HepG2 (cell line): Measurements from ENCODE around the gene DHX58. TPM values are rescaled to one million over a fixed set of nuclear protein-coding genes. Genes with fewer than 3 reads are reported as not detected.

Experiments
- AGO1 ChIP-seq: fragments of 200-400 bp; formaldehyde crosslinking; IDR thresholded peaks from 2 replicates; pipeline ENCODE4 v1.6.1; 2017; ENCODE audit warnings: mild to moderate bottlenecking, low read depth, low read length, moderate library complexity; ENCODE audit not compliant: poor library complexity, severe bottlenecking
- ARID2 ChIP-seq: sonication (generic); formaldehyde crosslinking; IDR thresholded peaks from 2 replicates; pipeline ENCODE4 v1.8.1; 2022; ENCODE audit warnings: mild to moderate bottlenecking, missing genetic modification reagents, borderline replicate concordance
- ATF1 ChIP-seq: IDR thresholded peaks from 2 replicates; pipeline ENCODE4 v1.6.1; 2016; ENCODE audit warnings: mild to moderate bottlenecking, control low read depth
- ESRRA ChIP-seq: sonication (generic); formaldehyde crosslinking; IDR thresholded peaks from 2 replicates; pipeline ENCODE4 v1.5.1; 2020; ENCODE audit warnings: mild to moderate bottlenecking, low read depth, missing genetic modification reagents
- MIXL1 ChIP-seq: IDR thresholded peaks from 2 replicates; pipeline ENCODE4 v1.6.1; 2016
- NFIB ChIP-seq: sonication (generic); formaldehyde crosslinking; IDR thresholded peaks from 2 replicates; pipeline ENCODE4 v1.9.0; 2021; ENCODE audit warnings: missing genetic modification reagents, mild to moderate bottlenecking, borderline replicate concordance
- SOX5 ChIP-seq: IDR thresholded peaks from 2 replicates; pipeline ENCODE4 v1.6.1; 2016; ENCODE audit warnings: borderline replicate concordance
- U2AF1 ChIP-seq: fragments of 200-400 bp; formaldehyde crosslinking; optimal IDR thresholded peaks from 2 replicates; pipeline ENCODE3; 2017; ENCODE audit warnings: mild to moderate bottlenecking, low read depth, low read length
- ZFP41 ChIP-seq: sonication (generic); formaldehyde crosslinking; IDR thresholded peaks from 2 replicates; pipeline ENCODE4 v1.4.0; 2020; ENCODE audit warnings: mild to moderate bottlenecking, missing genetic modification reagents, borderline replicate concordance
- ZNF143 ChIP-seq: sonication (generic); formaldehyde crosslinking; IDR thresholded peaks from 2 replicates; pipeline ENCODE4 v1.4.0; 2020; ENCODE audit warnings: missing genetic modification reagents
- ZNF296 ChIP-seq: sonication (generic); formaldehyde crosslinking; conservative IDR thresholded peaks from 2 replicates; pipeline ENCODE4 v1.5.0; 2020; ENCODE audit warnings: mild to moderate bottlenecking, missing genetic modification reagents
- ZNF382 ChIP-seq: sonication (generic); formaldehyde crosslinking; IDR thresholded peaks from 2 replicates; pipeline ENCODE4 v1.5.0; 2020; ENCODE audit warnings: missing genetic modification reagents, mild to moderate bottlenecking, borderline replicate concordance
- ZNF431 ChIP-seq: sonication (generic); formaldehyde crosslinking; IDR thresholded peaks from 2 replicates; pipeline ENCODE4 v1.9.0; 2022; ENCODE audit warnings: missing genetic modification reagents, low read depth, mild to moderate bottlenecking, borderline replicate concordance
- ZNF563 ChIP-seq: sonication (generic); formaldehyde crosslinking; IDR thresholded peaks from 2 replicates; pipeline ENCODE4 v1.8.0; 2022; ENCODE audit warnings: mild to moderate bottlenecking, moderate library complexity, missing genetic modification reagents
- ZNF773 ChIP-seq: sonication (generic); formaldehyde crosslinking; IDR thresholded peaks from 2 replicates; pipeline ENCODE4 v1.4.0; 2020; ENCODE audit warnings: missing genetic modification reagents, borderline replicate concordance
- ZSCAN25 ChIP-seq: sonication (generic); formaldehyde crosslinking; IDR thresholded peaks from 2 replicates; pipeline ENCODE4 v1.8.0; 2022; ENCODE audit warnings: mild to moderate bottlenecking, missing genetic modification reagents
- polyA plus RNA-seq, 8 experiments: library from polyadenylated mRNA; depleted of rRNA in 3 of 8; stranded (reverse) in 7 of 8; unstranded in 1 of 8; fragments of >200 nt; fragmentation: Illumina TruSeq in 4 of 8; extraction: Trizol in 4 of 8; gene quantifications; 2 replicates each; pipeline versions ENCODE4 v1.2.1 to v1.2.3, GENCODE V29; 2011 to 2016; ENCODE audit warnings: low read depth in 4 of 8, missing spikeins in 1 of 8, mixed read lengths in 1 of 8; ENCODE audit not compliant: insufficient read depth in 1 of 8
- total RNA-seq, 5 experiments: library from RNA; depleted of rRNA; stranded (reverse); fragments of >200 nt; fragmentation: Illumina TruSeq; extraction: Trizol; gene quantifications; 2 replicates each; pipeline ENCODE4 v1.2.3, GENCODE V29; 2016; ENCODE audit warnings: low read depth in 1 of 5
- TF ChIP-seq, protein P1 (sequence below): sonication (generic); formaldehyde crosslinking; IDR thresholded peaks from 2 replicates; pipeline ENCODE4 v1.5.0; 2020; ENCODE audit warnings: mild to moderate bottlenecking, low read depth, missing genetic modification reagents, borderline replicate concordance
- TF ChIP-seq, protein P2 (sequence below): sonication (generic); formaldehyde crosslinking; IDR thresholded peaks from 2 replicates; pipeline ENCODE4 v1.4.0; 2020; ENCODE audit warnings: mild to moderate bottlenecking, missing genetic modification reagents, borderline replicate concordance
- TF ChIP-seq, protein P3 (sequence below): sonication (generic); formaldehyde crosslinking; IDR thresholded peaks from 2 replicates; pipeline ENCODE4 v1.8.0; 2022; ENCODE audit warnings: mild to moderate bottlenecking, missing genetic modification reagents, borderline replicate concordance
- TF ChIP-seq, protein P4 (sequence below): sonication (generic); formaldehyde crosslinking; IDR thresholded peaks from 2 replicates; pipeline ENCODE4 v1.4.0; 2020; ENCODE audit warnings: missing genetic modification reagents, borderline replicate concordance
- TF ChIP-seq, protein P5 (sequence below): sonication (generic); formaldehyde crosslinking; IDR thresholded peaks from 2 replicates; pipeline ENCODE4 v1.5.1; 2020; ENCODE audit warnings: mild to moderate bottlenecking, moderate library complexity, missing genetic modification reagents

Gene DHX58
- total and polyA plus RNA-seq, 2 of the 13 experiments (the other 11 are each of a cell fraction or from before 2014, with no cell fraction given): 6.7 to 7.8 TPM

DNA sequence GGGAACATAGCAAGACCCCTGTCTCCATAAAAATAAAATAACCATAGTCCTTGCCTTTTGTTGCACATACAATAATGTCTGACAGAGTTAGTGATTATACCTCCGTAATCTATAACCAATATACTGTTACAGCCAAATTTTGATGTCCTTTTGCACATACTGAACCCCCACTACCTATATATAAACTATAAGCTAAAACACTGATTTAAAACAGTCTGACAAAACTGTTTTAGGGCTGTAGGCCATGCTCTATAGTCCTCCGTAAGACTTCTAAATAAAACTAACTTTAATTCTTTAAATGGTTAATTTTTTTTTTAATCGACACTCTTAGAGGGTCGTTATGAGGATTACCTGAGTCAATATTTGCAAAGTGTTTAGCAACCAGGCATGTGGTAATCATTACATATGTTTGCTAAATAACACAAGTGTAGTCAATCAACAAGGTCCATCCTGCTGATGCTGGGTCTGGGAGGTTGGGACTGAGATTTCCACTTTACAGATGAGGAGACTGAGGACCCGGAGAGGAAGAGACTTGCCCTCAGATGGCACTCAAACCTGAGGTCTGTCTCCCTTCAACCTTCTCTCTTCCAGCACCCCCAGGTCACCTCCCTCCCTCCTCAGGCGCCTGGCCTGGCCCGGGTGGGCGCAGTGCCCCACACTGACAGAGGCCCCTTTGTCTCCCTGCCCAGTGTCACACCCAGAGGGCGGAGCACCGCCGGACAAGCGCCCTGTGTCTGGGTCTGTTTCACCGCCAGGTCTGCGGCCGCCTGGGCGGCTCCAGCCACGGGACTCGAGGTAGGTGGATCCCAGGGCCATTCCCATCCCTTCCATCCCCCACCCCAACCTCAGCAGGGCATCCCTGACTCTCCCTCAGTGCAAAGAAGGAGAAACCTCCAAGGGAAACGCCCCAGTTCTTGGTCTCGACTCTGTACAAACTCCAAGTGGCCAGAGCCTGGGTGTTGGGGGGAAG lies 24.5 kb downstream of the DHX58 start (continued):
- TF ChIP-seq ARID2 (CRISPR knock-in tag): no peak
- TF ChIP-seq ZSCAN25 (CRISPR knock-in tag): no peak
- peak; percentile 59; the same call in 1 of the 2 replicates for TF ChIP-seq SOX5 (CRISPR knock-in tag)
- no peak for TF ChIP-seq ZNF773 (CRISPR knock-in tag)
- no peak for TF ChIP-seq ZNF382 (CRISPR knock-in tag)
- no peak; the same call in 1 of the 2 replicates for TF ChIP-seq MIXL1
- peak; percentile 75 for TF ChIP-seq AGO1
- TF ChIP-seq, protein P1, sequence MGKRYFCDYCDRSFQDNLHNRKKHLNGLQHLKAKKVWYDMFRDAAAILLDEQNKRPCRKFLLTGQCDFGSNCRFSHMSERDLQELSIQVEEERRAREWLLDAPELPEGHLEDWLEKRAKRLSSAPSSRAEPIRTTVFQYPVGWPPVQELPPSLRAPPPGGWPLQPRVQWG (CRISPR knock-in tag): no peak
- TF ChIP-seq, protein P2, sequence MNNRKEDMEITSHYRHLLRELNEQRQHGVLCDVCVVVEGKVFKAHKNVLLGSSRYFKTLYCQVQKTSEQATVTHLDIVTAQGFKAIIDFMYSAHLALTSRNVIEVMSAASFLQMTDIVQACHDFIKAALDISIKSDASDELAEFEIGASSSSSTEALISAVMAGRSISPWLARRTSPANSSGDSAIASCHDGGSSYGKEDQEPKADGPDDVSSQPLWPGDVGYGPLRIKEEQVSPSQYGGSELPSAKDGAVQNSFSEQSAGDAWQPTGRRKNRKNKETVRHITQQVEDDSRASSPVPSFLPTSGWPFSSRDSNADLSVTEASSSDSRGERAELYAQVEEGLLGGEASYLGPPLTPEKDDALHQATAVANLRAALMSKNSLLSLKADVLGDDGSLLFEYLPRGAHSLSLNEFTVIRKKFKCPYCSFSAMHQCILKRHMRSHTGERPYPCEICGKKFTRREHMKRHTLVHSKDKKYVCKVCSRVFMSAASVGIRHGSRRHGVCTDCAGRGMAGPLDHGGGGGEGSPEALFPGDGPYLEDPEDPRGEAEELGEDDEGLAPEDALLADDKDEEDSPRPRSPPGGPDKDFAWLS: no peak
- TF ChIP-seq U2AF1: no peak
- no peak for TF ChIP-seq ZFP41 (CRISPR knock-in tag)
- TF ChIP-seq, protein P3, sequence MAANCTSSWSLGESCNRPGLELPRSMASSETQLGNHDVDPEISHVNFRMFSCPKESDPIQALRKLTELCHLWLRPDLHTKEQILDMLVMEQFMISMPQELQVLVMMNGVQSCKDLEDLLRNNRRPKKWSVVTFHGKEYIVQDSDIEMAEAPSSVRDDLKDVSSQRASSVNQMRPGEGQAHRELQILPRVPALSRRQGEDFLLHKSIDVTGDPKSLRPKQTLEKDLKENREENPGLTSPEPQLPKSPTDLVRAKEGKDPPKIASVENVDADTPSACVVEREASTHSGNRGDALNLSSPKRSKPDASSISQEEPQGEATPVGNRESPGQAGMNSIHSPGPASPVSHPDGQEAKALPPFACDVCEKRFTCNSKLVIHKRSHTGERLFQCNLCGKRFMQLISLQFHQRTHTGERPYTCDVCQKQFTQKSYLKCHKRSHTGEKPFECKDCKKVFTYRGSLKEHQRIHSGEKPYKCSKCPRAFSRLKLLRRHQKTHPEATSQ (CRISPR knock-in tag): no peak
- no peak for TF ChIP-seq ZNF431 (CRISPR knock-in tag)
- TF ChIP-seq ZNF143 (CRISPR knock-in tag): no peak
- no peak for TF ChIP-seq ZNF563
- TF ChIP-seq, protein P4, sequence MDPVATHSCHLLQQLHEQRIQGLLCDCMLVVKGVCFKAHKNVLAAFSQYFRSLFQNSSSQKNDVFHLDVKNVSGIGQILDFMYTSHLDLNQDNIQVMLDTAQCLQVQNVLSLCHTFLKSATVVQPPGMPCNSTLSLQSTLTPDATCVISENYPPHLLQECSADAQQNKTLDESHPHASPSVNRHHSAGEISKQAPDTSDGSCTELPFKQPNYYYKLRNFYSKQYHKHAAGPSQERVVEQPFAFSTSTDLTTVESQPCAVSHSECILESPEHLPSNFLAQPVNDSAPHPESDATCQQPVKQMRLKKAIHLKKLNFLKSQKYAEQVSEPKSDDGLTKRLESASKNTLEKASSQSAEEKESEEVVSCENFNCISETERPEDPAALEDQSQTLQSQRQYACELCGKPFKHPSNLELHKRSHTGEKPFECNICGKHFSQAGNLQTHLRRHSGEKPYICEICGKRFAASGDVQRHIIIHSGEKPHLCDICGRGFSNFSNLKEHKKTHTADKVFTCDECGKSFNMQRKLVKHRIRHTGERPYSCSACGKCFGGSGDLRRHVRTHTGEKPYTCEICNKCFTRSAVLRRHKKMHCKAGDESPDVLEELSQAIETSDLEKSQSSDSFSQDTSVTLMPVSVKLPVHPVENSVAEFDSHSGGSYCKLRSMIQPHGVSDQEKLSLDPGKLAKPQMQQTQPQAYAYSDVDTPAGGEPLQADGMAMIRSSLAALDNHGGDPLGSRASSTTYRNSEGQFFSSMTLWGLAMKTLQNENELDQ: no peak
- peak; percentile 82; the same call in 1 of the 2 replicates for TF ChIP-seq ZNF296 (CRISPR knock-in tag)
- TF ChIP-seq, protein P5, sequence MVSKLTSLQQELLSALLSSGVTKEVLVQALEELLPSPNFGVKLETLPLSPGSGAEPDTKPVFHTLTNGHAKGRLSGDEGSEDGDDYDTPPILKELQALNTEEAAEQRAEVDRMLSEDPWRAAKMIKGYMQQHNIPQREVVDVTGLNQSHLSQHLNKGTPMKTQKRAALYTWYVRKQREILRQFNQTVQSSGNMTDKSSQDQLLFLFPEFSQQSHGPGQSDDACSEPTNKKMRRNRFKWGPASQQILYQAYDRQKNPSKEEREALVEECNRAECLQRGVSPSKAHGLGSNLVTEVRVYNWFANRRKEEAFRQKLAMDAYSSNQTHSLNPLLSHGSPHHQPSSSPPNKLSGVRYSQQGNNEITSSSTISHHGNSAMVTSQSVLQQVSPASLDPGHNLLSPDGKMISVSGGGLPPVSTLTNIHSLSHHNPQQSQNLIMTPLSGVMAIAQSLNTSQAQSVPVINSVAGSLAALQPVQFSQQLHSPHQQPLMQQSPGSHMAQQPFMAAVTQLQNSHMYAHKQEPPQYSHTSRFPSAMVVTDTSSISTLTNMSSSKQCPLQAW (CRISPR knock-in tag): no peak
- no peak for TF ChIP-seq ATF1 (CRISPR knock-in tag)
- TF ChIP-seq ESRRA (CRISPR knock-in tag): no peak
- TF ChIP-seq NFIB (CRISPR knock-in tag): no peak
